GM12801 (cell line): ENCODE data around the gene SPRN.

Experiments used
- CTCF ChIP-seq: IDR thresholded peaks from one replicate; pipeline ENCODE4 v1.5.1; 2011; ENCODE audit warnings: control low read depth; ENCODE audit not compliant: insufficient read length; ENCODE audit errors: extremely low read depth

The SPRN gene

GRCh38 chr10:133454204-133454893, 29.9 kb upstream of the SPRN start:
- no peak for TF ChIP-seq CTCF

- TF ChIP-seq CTCF, result no peak
Observed at GRCh38 chr10:133453516-133454203, 29.2 kb upstream of the SPRN start, which contains the start of gene SCART1. Gene SCART1, plus strand, starts transcription at chr10:133453945. Its CDS starts 53 bp downstream, at chr10:133453998.

- no peak for TF ChIP-seq CTCF
Observed at GRCh38 chr10:133452453-133452852, 28.0 kb upstream of the SPRN start.

- TF ChIP-seq CTCF, result no peak
Observed at GRCh38 chr10:133451346-133451745, 26.9 kb upstream of the SPRN start.

- TF ChIP-seq CTCF, result no peak
Observed at GRCh38 chr10:133448120-133448519, 23.7 kb upstream of the SPRN start.

- no peak for TF ChIP-seq CTCF
Observed at GRCh38 chr10:133446979-133447378, 22.6 kb upstream of the SPRN start.

GRCh38 chr10:133445751-133446708, 21.6 kb upstream of the SPRN start:
- TF ChIP-seq CTCF, result no peak
